HCT116 (cell line): ENCODE measurements around the gene RPS15A. TPM values are rescaled to one million over a fixed set of nuclear protein-coding genes. Genes with fewer than 3 reads are reported as not detected.

Experiments
- ATAC-seq: fragments of 200-7000 bp; cut with Tn5 transposase; 2 replicates; pipeline ENCODE4 v1.9.1; 2020; ENCODE audit warnings: mild to moderate bottlenecking, moderate library complexity
- BruUV-seq: library from RNA; stranded (reverse); fragments of 400-500 nt; replicated peaks from 2 replicates; lab custom pipeline; 2021; lab: Mats Ljungman, UMichigan
- CTCF ChIA-PET: fragments of 300-600 bp; sonication (Branson Sonifier 250); formaldehyde crosslinking; loops from one replicate; lab custom pipeline; 2021; ENCODE audit warnings: antibody characterized with exemption; lab: Charles Lee
- POLR2A ChIA-PET: fragments of 300-600, 350-600 bp; sonication (Branson Sonifier 250); formaldehyde crosslinking; loops from one replicate; lab custom pipeline; 2021; ENCODE audit warnings: antibody characterized with exemption; lab: Charles Lee
- RAD21 ChIA-PET, 2 experiments: fragments of 300-600 bp; sonication (Branson Sonifier 250); formaldehyde crosslinking; loops; one replicate each; lab custom pipeline; 2023; ENCODE audit warnings: low total read pairs in 2 of 2; ENCODE audit not compliant: uncharacterized antibody in 2 of 2, unreplicated experiment in 2 of 2, low non-redundant PET in 1 of 2; lab: Charles Lee
- DNase-seq: peaks from one replicate; pipeline ENCODE4 v3.0.0-alpha.2; 2010; ENCODE audit warnings: low read depth, low spot score
- H2AFZ ChIP-seq: fragments of 200-600 bp; shearing (Covaris generic), sonication (generic); 2 replicates; pipeline ENCODE4 v1.6.1; 2017; ENCODE audit warnings: low read depth, mixed run types, mixed read lengths, antibody characterized with exemption, low read length; ENCODE audit not compliant: poor library complexity, severe bottlenecking
- H3K27ac ChIP-seq: 2 replicates; pipeline ENCODE4 v1.5.1; 2012; ENCODE audit warnings: low read depth, low read length
- H3K27me3 ChIP-seq: fragments of 200-600 bp; sonication (generic); 2 replicates; pipeline ENCODE4 v1.6.1; 2016; ENCODE audit warnings: mixed run types, low read length, mixed read lengths; ENCODE audit not compliant: insufficient read depth
- H3K36me3 ChIP-seq, 2 experiments: fragments of 200-500 bp in 1 of 2; fragments of 200-600 bp in 1 of 2; sonication (Bioruptor generic) in 1 of 2; sonication (generic) in 1 of 2; 2 replicates each; pipeline versions ENCODE4 v1.5.1 to v1.6.1; 2014 to 2016; ENCODE audit warnings: low read length in 2 of 2, inconsistent platforms in 1 of 2, mixed read lengths in 1 of 2, mixed run types in 1 of 2; ENCODE audit not compliant: insufficient read depth in 2 of 2, control insufficient read depth in 1 of 2
- H3K4me1 ChIP-seq, 2 experiments: fragments of 200-600 bp in 1 of 2; sonication (generic) in 1 of 2; 2 replicates each; pipeline versions ENCODE4 v1.5.1 to v1.6.1; 2012 to 2017; ENCODE audit warnings: low read length in 2 of 2, inconsistent platforms in 1 of 2, mild to moderate bottlenecking in 1 of 2, mixed read lengths in 1 of 2, mixed run types in 1 of 2, moderate library complexity in 1 of 2; ENCODE audit not compliant: insufficient read depth in 2 of 2, control insufficient read depth in 1 of 2
- H3K4me2 ChIP-seq: fragments of 200-600 bp; sonication (generic); 2 replicates; pipeline ENCODE4 v1.6.1; 2017; ENCODE audit warnings: mixed run types, low read length, mixed read lengths
- H3K4me3 ChIP-seq, 2 experiments: fragments of 200-600 bp in 1 of 2; sonication (generic) in 1 of 2; replicated peaks in 1 of 2; 2 replicates each; pipeline ENCODE4 v1.5.1; 2011 to 2016; ENCODE audit warnings: low read length in 2 of 2, control low read depth in 1 of 2, low read depth in 1 of 2, mild to moderate bottlenecking in 1 of 2, mixed read lengths in 1 of 2, mixed run types in 1 of 2
- H3K79me2 ChIP-seq: fragments of 200-600 bp; sonication (generic); 2 replicates; pipeline ENCODE4 v1.6.1; 2017; ENCODE audit warnings: mild to moderate bottlenecking, mixed run types, low read length, moderate library complexity, mixed read lengths; ENCODE audit not compliant: insufficient read depth
- H3K9ac ChIP-seq: fragments of 200-600 bp; sonication (generic); 2 replicates; pipeline ENCODE4 v1.6.1; 2016; ENCODE audit warnings: low read length, mixed read lengths
- H3K9me2 ChIP-seq: fragments of 200-600 bp; sonication (generic), shearing (Covaris generic); 2 replicates; pipeline ENCODE4 v1.6.1; 2017; ENCODE audit warnings: mixed run types, mild to moderate bottlenecking, moderate library complexity; ENCODE audit not compliant: insufficient read depth
- H3K9me3 ChIP-seq, 2 experiments: fragments of 200-500 bp in 1 of 2; fragments of 200-600 bp in 1 of 2; sonication (Bioruptor generic) in 1 of 2; sonication (generic) in 1 of 2; 2 replicates each; pipeline ENCODE4 v1.6.1; 2014 to 2017; ENCODE audit warnings: low read length in 2 of 2, mixed read lengths in 2 of 2, inconsistent platforms in 1 of 2, low read depth in 1 of 2, mild to moderate bottlenecking in 1 of 2, mixed run types in 1 of 2, moderate library complexity in 1 of 2; ENCODE audit not compliant: control insufficient read depth in 1 of 2, insufficient read depth in 1 of 2
- H4K20me1 ChIP-seq: fragments of 200-600 bp; sonication (generic), shearing (Covaris generic); 2 replicates; pipeline ENCODE4 v1.6.1; 2017; ENCODE audit warnings: mixed run types, mild to moderate bottlenecking, moderate library complexity; ENCODE audit not compliant: insufficient read depth
- ATF3 ChIP-seq: IDR thresholded peaks from 2 replicates; pipeline ENCODE4 v1.6.1; 2012
- CBX3 ChIP-seq: IDR thresholded peaks from 2 replicates; pipeline ENCODE4 v1.6.1; 2012; ENCODE audit warnings: low read depth
- CEBPB ChIP-seq: IDR thresholded peaks from 2 replicates; pipeline ENCODE4 v1.6.1; 2012; ENCODE audit warnings: low read depth
- ELF1 ChIP-seq: IDR thresholded peaks from 2 replicates; pipeline ENCODE4 v1.6.1; 2012; ENCODE audit warnings: low read depth, borderline replicate concordance
- EZH2 ChIP-seq: fragments of 200-600 bp; sonication (generic); IDR thresholded peaks from 2 replicates; pipeline ENCODE4 v1.6.1; 2017; ENCODE audit warnings: antibody characterized with exemption, mixed run types
- EZH2phosphoT487 ChIP-seq: fragments of 200-600 bp; IDR thresholded peaks from 2 replicates; pipeline ENCODE4 v1.6.1; 2018; ENCODE audit warnings: antibody characterized with exemption, borderline replicate concordance
- JUND ChIP-seq: IDR thresholded peaks from 2 replicates; pipeline ENCODE4 v1.6.1; 2012
- MAX ChIP-seq: IDR thresholded peaks from 2 replicates; pipeline ENCODE4 v1.6.1; 2012
- POLR2AphosphoS5 ChIP-seq: IDR thresholded peaks from 2 replicates; pipeline ENCODE4 v1.6.1; 2011; ENCODE audit warnings: mild to moderate bottlenecking, low read depth, low read length, moderate library complexity
- RAD21 ChIP-seq: IDR thresholded peaks from 2 replicates; pipeline ENCODE4 v1.6.1; 2012; ENCODE audit warnings: low read depth, mild to moderate bottlenecking
- REST ChIP-seq: IDR thresholded peaks from 2 replicates; pipeline ENCODE4 v1.6.1; 2012; ENCODE audit warnings: low read depth
- SIN3A ChIP-seq: IDR thresholded peaks from 2 replicates; pipeline ENCODE4 v1.6.1; 2012; ENCODE audit warnings: low read depth
- SP1 ChIP-seq: IDR thresholded peaks from 2 replicates; pipeline ENCODE4 v1.6.1; 2012; ENCODE audit warnings: low read depth
- SRF ChIP-seq: IDR thresholded peaks from 2 replicates; pipeline ENCODE4 v1.6.1; 2012; ENCODE audit warnings: low read depth
- TCF7L2 ChIP-seq: IDR thresholded peaks from 2 replicates; pipeline ENCODE4 v1.7.0; 2011; ENCODE audit warnings: borderline replicate concordance, inconsistent platforms; ENCODE audit not compliant: insufficient read depth, insufficient read length; ENCODE audit errors: extremely low read depth
- YY1 ChIP-seq: IDR thresholded peaks from 2 replicates; pipeline ENCODE4 v1.6.1; 2011; ENCODE audit warnings: low read length, low read depth, moderate library complexity, mild to moderate bottlenecking; ENCODE audit not compliant: insufficient replicate concordance; ENCODE audit errors: extremely low read depth
- ZBTB33 ChIP-seq: IDR thresholded peaks from 2 replicates; pipeline ENCODE4 v1.6.1; 2011; ENCODE audit warnings: mild to moderate bottlenecking, low read length, moderate library complexity; ENCODE audit not compliant: insufficient replicate concordance; ENCODE audit errors: extremely low read depth
- ZFX ChIP-seq: fragments of 450-650 bp; IDR thresholded peaks from 2 replicates; pipeline ENCODE4 v1.6.1; 2017
- intact Hi-C: fragments of 100-400 bp; cut with micrococcal nuclease; formaldehyde crosslinking; loops from 2 replicates; pipeline ENCODE4 v1.10.0; 2022
- total RNA-seq: library from RNA; stranded (reverse); gene quantifications from one replicate; pipeline ENCODE4 v1.2.1, GENCODE V29; 2021; ENCODE audit not compliant: unreplicated experiment

RPS15A gene
- total RNA-seq, 1 experiment from 2014 or later, result 1,686 TPM

GRCh38 chr16:18829251-18829650, 39.1 kb upstream of the RPS15A start:
- no peaks in the 10 kb centered on the region for H3K27me3 ChIP-seq
- intact Hi-C loops, result no loop called here
- no peaks in the 10 kb centered on the region for H3K9me2 ChIP-seq
- no peak for DNase-seq
- CTCF ChIA-PET, result no interaction called here
- TF ChIP-seq MAX, result no peak
- no peak for TF ChIP-seq CBX3
- TF ChIP-seq ATF3, result no peak
- no peak for TF ChIP-seq ZFX
- no peak for TF ChIP-seq TCF7L2
- no peak for TF ChIP-seq EZH2phosphoT487
- TF ChIP-seq ELF1, result no peak
- no peak for TF ChIP-seq YY1
- TF ChIP-seq POLR2AphosphoS5, result no peak
- TF ChIP-seq SIN3A, result no peak
- no peak for TF ChIP-seq REST
- no peak for TF ChIP-seq JUND
- no peak for TF ChIP-seq SRF
- TF ChIP-seq ZBTB33, result no peak
- TF ChIP-seq SP1, result no peak
- TF ChIP-seq RAD21, result no peak
- TF ChIP-seq EZH2, result no peak
- no peak for TF ChIP-seq CEBPB
- no TSS peak for BruUV-seq
- no peak overlapping the region for H3K27ac ChIP-seq
- H3K9ac ChIP-seq, result no peak overlapping the region
- H3K4me2 ChIP-seq, result no peak overlapping the region
- no peaks in the 10 kb centered on the region for H3K9me3 ChIP-seq
- no peaks in the 10 kb centered on the region; the same call in 1 of the 2 replicates for H4K20me1 ChIP-seq
- H3K36me3 ChIP-seq, result peaks cover 51 to 52% of the 10 kb centered on the region in 2 experiments
- POLR2A ChIA-PET, result no interaction called here
- H3K79me2 ChIP-seq, result no peaks in the 10 kb centered on the region
- RAD21 ChIA-PET, result no interaction called here
- ATAC-seq, result no peak
- H3K4me1 ChIP-seq, result no peaks in the 10 kb centered on the region
- no peak overlapping the region for H2AFZ ChIP-seq
- no peak overlapping the region for H3K4me3 ChIP-seq
